Endothelial cell of umbilical vein (primary cell): ENCODE results near the gene RGS7. TPM values are rescaled to one million over a fixed set of nuclear protein-coding genes. Genes with fewer than 3 reads are reported as not detected.

Experiments used
- BruUV-seq: library from RNA; stranded (reverse); fragments of 400-500 nt; replicated peaks from 2 replicates; lab custom pipeline; 2021; lab: Mats Ljungman, UMichigan
- CTCF ChIA-PET: fragments of 300-600, 350-600 bp; sonication (Branson Sonifier 250); formaldehyde crosslinking; loops from one replicate; lab custom pipeline; 2021; ENCODE audit warnings: antibody characterized with exemption, inconsistent platforms; lab: Charles Lee
- POLR2A ChIA-PET: fragments of 300-600, 350-600 bp; sonication (Branson Sonifier 250); formaldehyde crosslinking; loops from one replicate; lab custom pipeline; 2021; ENCODE audit warnings: antibody characterized with exemption, inconsistent platforms; lab: Charles Lee
- DNase-seq: peaks from one replicate; pipeline ENCODE4 v3.0.0-alpha.2; 2011; ENCODE audit warnings: low read depth, low spot score
- FAIRE-seq: peaks from 2 replicates; lab custom pipeline; 2011; peaks lifted over from hg19 to GRCh38; lab: Jason Lieb, UNC
- H2AFZ ChIP-seq: 2 replicates; pipeline ENCODE4 v1.6.0; 2012; ENCODE audit warnings: low read depth, low read length, control low read depth, inconsistent platforms
- H3K27ac ChIP-seq: 2 replicates; pipeline ENCODE4 v1.5.1; 2011; ENCODE audit warnings: low read depth, mild to moderate bottlenecking, control low read depth, low read length, moderate library complexity; ENCODE audit not compliant: insufficient read depth
- H3K27me3 ChIP-seq, 2 experiments: 2 replicates each; pipeline versions ENCODE4 v1.6.0 to v1.6.1; 2011; ENCODE audit warnings: low read length in 2 of 2, mixed read lengths in 1 of 2; ENCODE audit not compliant: control insufficient read depth in 2 of 2, insufficient read depth in 2 of 2
- H3K36me3 ChIP-seq, 2 experiments: 2 replicates in 1 of 2; 3 replicates in 1 of 2; pipeline ENCODE4 v1.5.1; 2011; ENCODE audit warnings: low read length in 2 of 2, mild to moderate bottlenecking in 1 of 2, moderate library complexity in 1 of 2; ENCODE audit not compliant: control insufficient read depth in 2 of 2, insufficient read depth in 2 of 2; ENCODE audit errors: extremely low read depth in 1 of 2
- H3K4me1 ChIP-seq: 3 replicates; pipeline ENCODE4 v1.5.1; 2011; ENCODE audit warnings: mild to moderate bottlenecking, low read length; ENCODE audit not compliant: control insufficient read depth, insufficient read depth; ENCODE audit errors: extremely low read depth
- H3K4me2 ChIP-seq: 2 replicates; pipeline ENCODE4 v1.6.1; 2011; ENCODE audit warnings: low read length, control low read depth, mixed read lengths; ENCODE audit not compliant: insufficient read depth
- H3K4me3 ChIP-seq, 3 experiments: fragments of 200-600 bp in 1 of 3; sonication (generic), shearing (Covaris generic) in 1 of 3; replicated peaks in 1 of 3; 2 replicates each; pipeline ENCODE4 v1.5.1; 2011 to 2016; ENCODE audit warnings: control low read depth in 3 of 3, low read length in 3 of 3, mild to moderate bottlenecking in 2 of 3, inconsistent platforms in 1 of 3, low read depth in 1 of 3, moderate library complexity in 1 of 3; ENCODE audit not compliant: insufficient read depth in 1 of 3
- H3K79me2 ChIP-seq: 2 replicates; pipeline ENCODE4 v1.6.0; 2012; ENCODE audit warnings: low read length, inconsistent platforms; ENCODE audit not compliant: control insufficient read depth, insufficient read depth
- H3K9ac ChIP-seq: replicated peaks from 2 replicates; pipeline ENCODE3; 2011; ENCODE audit warnings: low read length, control low read depth; ENCODE audit not compliant: insufficient read depth; ENCODE audit errors: extremely low read depth
- H3K9me1 ChIP-seq: replicated peaks from 3 replicates; pipeline ENCODE4 v1.6.0; 2011; ENCODE audit warnings: mild to moderate bottlenecking, low read length; ENCODE audit not compliant: control insufficient read depth, insufficient read depth; ENCODE audit errors: extremely low read depth
- H3K9me3 ChIP-seq: replicated peaks from 2 replicates; pipeline ENCODE4 v1.5.1; 2012; ENCODE audit warnings: low read length, inconsistent platforms; ENCODE audit not compliant: control insufficient read depth, insufficient read depth
- H4K20me1 ChIP-seq: replicated peaks from 2 replicates; pipeline ENCODE3; 2011; ENCODE audit warnings: mild to moderate bottlenecking, low read length; ENCODE audit not compliant: control insufficient read depth, insufficient read depth; ENCODE audit errors: extremely low read depth
- JUN ChIP-seq: IDR thresholded peaks from 2 replicates; pipeline ENCODE4 v1.6.1; 2011; ENCODE audit warnings: borderline replicate concordance, low read depth; ENCODE audit not compliant: insufficient read length, insufficient read depth
- POLR2A ChIP-seq: IDR thresholded peaks from 2 replicates; pipeline ENCODE4 v1.6.1; 2012; ENCODE audit warnings: low read depth, mild to moderate bottlenecking, control low read depth, low read length
- POLR2AphosphoS5 ChIP-seq: IDR thresholded peaks from 2 replicates; pipeline ENCODE4 v1.6.1; 2012; ENCODE audit warnings: low read depth, mild to moderate bottlenecking, control low read depth, low read length, moderate library complexity; ENCODE audit not compliant: insufficient read depth
- dilution Hi-C: fragments of 300-500 bp; cut with MboI; formaldehyde crosslinking; loops from one replicate; pipeline ENCODE4 v1.15.0; 2019; ENCODE audit warnings: low sequenced_read_pairs; ENCODE audit not compliant: extremely low pct_ligation_motif_present
- intact Hi-C: fragments of 100-400 bp; cut with micrococcal nuclease; formaldehyde crosslinking; loops from one replicate; pipeline ENCODE4 v1.10.0; 2022
- polyA plus RNA-seq, 4 experiments: library from polyadenylated mRNA; depleted of rRNA in 3 of 4; stranded (reverse) in 3 of 4; unstranded in 1 of 4; fragments of >200 nt; gene quantifications; 2 replicates each; pipeline versions ENCODE4 v1.2.1 to v1.2.3, GENCODE V29; 2011 to 2012; ENCODE audit warnings: missing spikeins in 1 of 4
- total RNA-seq: library from RNA; stranded (reverse); gene quantifications from 2 replicates; pipeline ENCODE4 v1.2.3, GENCODE V29; 2021
- TF ChIP-seq, protein P1 (sequence below): IDR thresholded peaks from 2 replicates; pipeline ENCODE4 v1.6.1; 2011; ENCODE audit not compliant: insufficient read depth, insufficient read length

The RGS7 gene
- total and polyA plus RNA-seq, 2 donors (not counting 3 experiments of a cell fraction or from before 2014, with no cell fraction given): 0.43 to 0.44 TPM

DNA sequence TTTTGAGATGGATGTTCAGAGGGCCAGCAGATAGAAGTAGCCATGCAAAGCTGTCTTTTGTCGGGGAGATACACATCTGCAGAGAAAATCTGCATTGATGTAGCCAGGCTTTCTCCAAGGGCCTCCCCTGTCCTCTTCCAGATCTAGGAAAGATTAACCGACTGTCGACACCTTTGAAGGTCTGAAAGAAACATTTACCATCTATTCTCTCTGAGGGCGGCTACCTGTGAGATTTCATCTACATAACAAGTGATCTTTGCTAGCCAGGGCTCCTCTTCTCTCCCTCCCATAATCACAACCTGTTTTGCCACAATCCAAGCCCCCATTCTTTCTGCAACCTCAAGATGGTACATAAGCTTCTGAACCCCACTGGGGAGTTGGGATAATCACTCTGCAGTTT, 193.6 kb downstream of the RGS7 start:
- Histone ChIP-seq H2AFZ (no peak overlapping the region), H3K27me3 (no peaks in the 10 kb centered on the region), H3K4me2 (no peak overlapping the region), H3K27ac (no peak overlapping the region), H3K4me3 (no peak overlapping the region), H3K9me1 (no peaks in the 10 kb centered on the region), H3K9ac (no peak overlapping the region), H3K79me2 (no peaks in the 10 kb centered on the region), H3K36me3 (no peaks in the 10 kb centered on the region), H3K9me3 (no peaks in the 10 kb centered on the region), H3K4me1 (no peaks in the 10 kb centered on the region), H4K20me1 (no peaks in the 10 kb centered on the region)
- FAIRE-seq (no peak), DNase-seq (no peak)
- no TSS peak for BruUV-seq
- TF ChIP-seq POLR2AphosphoS5 (no peak), JUN (no peak), POLR2A (no peak)
- TF ChIP-seq, protein P1, sequence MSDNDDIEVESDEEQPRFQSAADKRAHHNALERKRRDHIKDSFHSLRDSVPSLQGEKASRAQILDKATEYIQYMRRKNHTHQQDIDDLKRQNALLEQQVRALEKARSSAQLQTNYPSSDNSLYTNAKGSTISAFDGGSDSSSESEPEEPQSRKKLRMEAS: no peak
- POLR2A ChIA-PET: no interaction called here
- CTCF ChIA-PET: interaction anchor here (1.3 kb wide), 1 partner anchor 11 kb away, joined by 3 read pairs; no protein-coding TSS in a partner anchor
- dilution Hi-C loops: no loop called here
- intact Hi-C loops: no loop called here

DNA sequence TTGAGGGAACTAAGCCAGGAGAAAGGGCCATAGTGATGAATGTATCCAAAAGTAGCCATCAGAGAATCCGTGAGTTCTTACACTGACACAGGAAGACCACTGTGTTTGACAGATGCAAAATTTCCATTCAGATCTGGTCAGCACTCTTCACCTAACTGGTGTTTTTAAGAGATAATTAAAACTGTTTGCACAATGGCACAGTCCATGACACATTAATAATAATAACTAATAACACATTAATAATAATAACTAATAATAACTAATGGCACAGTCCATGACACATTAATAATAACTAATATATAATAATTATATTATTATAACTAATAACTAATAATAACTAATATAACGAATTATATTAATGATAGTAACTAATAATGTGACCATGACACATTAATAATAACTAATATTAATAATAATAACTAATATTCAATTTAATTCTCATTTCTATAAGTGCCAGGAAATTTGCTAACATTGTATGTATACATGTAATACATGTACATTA, 195.8 kb downstream of the RGS7 start:
- no peak overlapping the region for H3K27ac ChIP-seq
- intact Hi-C loops: no loop called here
- no peaks in the 10 kb centered on the region for H3K9me1 ChIP-seq
- FAIRE-seq (no peak), DNase-seq (no peak)
- H2AFZ ChIP-seq: no peak overlapping the region
- H3K9me3 ChIP-seq: no peaks in the 10 kb centered on the region
- no peak overlapping the region for H3K4me3 ChIP-seq
- no peak overlapping the region for H3K4me2 ChIP-seq
- no peaks in the 10 kb centered on the region for H4K20me1 ChIP-seq
- TF ChIP-seq, protein P1: no peak
- CTCF ChIA-PET: no interaction called here
- H3K9ac ChIP-seq: no peak overlapping the region
- H3K27me3 ChIP-seq: no peaks in the 10 kb centered on the region
- H3K79me2 ChIP-seq: no peaks in the 10 kb centered on the region
- no TSS peak for BruUV-seq
- dilution Hi-C loops: no loop called here
- POLR2A ChIA-PET: no interaction called here
- H3K36me3 ChIP-seq: no peaks in the 10 kb centered on the region
- H3K4me1 ChIP-seq: no peaks in the 10 kb centered on the region
